Stimulated activated CD8-positive, alpha-beta memory T cell treated with anti-CD3 and anti-CD28 coated beads, Interleukin-12 subunit alpha, Interleukin-12 subunit beta, amount 100 ng/mL, for 24 hours (primary cell): Measurements from ENCODE around the gene ACR.

ENCODE experiments used
- DNase-seq: peaks from one replicate; pipeline ENCODE4 v3.0.0-alpha.2; 2020; ENCODE audit errors: extremely low read depth

ACR gene

DNA sequence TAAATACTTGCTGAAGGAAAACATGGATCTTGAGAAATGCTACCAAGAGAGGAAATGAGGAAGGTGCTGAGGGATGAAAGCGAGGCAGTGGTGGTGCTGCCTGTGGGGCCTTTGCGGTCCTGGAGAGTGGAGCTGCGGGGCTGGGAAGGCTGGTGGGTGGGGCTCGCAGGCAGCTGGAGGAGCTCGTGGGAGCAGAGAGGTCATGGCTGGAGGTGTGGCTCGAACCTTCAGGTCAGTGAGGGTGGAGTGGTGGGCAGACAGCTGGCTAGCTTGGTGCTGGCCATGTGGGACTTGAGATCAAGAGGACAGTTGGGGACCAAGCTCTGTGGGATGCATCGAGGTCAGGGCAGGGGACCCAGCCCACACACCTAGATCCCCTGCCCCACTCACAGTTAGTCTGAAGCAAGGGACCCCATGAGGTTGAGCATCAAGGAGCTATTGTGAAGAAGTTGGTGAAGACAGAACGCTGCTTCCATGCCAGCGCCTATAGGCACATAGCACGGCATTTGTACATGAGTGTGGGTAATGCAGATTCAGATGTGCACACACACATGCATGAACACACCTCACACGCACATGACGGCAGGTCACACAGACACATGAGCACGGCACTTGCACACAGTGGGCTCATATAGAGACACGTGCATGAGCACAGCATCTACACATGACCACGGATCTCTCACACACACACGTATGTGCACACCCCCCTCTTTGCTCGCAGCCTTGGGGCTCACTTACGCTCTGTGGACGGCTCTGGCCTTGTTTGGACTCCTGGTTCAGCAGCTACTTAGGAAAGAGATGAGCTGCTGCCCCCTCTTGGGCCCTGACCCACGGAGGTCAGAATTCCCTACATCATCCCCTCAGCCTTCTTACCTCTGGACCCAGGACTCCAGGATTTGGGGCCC, 34.9 kb upstream of the ACR start:
- no peak for DNase-seq

DNA sequence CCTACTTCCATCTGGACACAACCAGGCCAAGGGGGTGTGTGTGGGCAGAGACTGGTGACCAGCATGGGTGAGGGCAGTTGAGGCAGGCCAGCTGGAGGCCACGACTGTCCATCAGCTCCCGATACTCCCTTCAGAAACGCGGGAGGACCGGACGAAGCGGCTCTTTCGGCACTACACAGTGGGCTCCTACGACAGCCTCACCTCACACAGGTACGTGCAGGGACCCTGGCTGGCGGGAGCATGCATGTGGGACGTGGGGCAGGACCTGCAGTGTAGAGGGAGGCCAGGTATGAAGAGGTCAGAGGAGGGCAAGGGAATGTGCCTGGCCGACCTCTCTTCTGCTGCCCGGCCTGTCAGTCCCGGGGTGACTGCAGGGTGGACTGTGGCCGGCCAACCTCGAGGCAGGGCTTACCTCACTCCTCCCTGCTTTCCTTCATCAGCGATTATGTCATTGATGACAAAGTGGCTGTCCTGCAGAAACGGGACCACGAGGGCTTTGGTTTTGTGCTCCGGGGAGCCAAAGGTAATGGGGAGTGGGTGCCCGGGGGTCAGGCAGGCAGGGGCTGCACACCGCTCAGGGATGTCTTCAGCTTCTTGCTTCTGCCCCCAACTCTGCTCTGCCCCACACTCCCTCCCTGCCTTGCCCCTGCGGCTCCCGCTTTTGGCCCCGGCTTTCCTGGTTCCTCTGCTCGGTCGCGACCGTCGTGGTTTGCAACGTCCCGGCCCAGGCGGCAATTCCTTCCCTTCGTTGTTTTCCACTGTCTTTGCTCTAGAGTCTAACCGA, 34.1 kb upstream of the ACR start:
- DNase-seq: no peak

DNA sequence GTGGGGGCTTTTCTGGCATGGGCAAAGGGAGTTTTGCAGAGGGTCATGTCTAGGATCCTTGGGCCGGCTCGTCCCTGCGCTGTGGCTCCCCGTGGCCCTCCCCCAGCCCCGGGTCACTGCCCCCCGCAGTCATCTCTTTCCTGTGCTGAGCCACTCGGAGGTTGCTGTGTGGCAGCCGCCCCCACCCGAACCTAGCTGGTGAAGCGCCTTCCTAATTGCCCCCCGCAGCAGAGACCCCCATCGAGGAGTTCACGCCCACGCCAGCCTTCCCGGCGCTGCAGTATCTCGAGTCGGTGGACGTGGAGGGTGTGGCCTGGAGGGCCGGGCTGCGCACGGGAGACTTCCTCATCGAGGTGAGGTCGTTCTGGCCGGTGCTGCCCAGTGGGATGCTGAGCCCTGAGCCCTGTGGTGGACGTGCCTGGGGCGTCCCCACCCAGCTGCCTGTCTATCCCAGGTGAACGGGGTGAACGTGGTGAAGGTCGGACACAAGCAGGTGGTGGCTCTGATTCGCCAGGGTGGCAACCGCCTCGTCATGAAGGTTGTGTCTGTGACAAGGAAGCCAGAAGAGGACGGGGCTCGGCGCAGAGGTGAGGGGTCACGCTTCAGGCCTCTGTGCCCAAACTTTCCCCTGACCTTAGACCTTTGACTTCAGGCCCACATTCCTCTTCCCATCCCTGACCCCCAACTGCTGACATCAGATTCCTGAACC, 33.3 kb upstream of the ACR start:
- no peak for DNase-seq

DNA sequence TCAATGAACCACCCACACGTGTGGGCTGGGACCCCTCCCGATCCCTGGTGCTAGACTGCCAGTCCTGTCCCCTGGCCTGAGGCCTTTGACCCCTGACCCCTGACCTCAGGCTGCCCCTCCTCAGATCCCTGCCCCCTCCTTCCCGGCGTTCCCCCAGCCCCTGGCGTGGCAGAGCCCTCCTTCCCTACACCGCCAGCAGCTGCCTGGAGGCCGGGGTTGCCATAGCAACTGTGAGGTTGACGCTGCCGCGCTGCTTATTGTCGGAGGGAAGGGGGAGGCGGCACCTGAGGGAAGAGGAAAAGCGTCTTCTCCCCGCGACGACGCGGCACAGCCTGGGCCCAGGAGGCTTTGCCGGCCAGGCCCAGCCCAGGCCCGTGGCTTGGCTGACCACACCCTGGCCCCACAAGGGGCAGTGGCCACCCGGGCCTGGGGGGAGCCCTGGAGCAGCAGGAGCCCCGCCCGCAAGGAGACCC, 32.7 kb upstream of the ACR start:
- no peak for DNase-seq

DNA sequence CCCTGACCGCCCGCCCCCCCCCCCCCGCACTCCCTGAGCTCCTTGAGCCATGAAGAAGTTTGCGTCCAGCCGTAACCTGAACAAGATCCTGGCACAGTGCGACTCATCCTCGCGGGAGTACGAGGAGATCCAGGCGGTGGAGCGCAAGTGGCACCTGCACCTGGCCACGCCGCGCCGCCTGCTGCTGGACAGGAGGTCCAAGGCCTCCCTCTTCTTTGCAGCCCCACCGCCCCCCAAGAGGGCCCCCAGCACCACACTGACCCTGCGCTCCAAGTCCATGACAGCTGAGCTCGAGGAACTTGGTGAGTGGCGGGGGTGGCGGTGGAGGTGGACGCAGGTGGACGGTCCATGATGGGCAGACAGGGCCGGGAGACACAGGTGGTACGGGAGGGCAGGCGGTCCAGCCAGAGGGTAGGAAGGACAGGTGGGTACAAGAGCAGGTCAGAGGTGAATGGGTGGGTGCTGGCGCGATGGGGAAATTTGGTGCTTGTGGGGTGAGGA, 32.1 kb upstream of the ACR start:
- DNase-seq: no peak

DNA sequence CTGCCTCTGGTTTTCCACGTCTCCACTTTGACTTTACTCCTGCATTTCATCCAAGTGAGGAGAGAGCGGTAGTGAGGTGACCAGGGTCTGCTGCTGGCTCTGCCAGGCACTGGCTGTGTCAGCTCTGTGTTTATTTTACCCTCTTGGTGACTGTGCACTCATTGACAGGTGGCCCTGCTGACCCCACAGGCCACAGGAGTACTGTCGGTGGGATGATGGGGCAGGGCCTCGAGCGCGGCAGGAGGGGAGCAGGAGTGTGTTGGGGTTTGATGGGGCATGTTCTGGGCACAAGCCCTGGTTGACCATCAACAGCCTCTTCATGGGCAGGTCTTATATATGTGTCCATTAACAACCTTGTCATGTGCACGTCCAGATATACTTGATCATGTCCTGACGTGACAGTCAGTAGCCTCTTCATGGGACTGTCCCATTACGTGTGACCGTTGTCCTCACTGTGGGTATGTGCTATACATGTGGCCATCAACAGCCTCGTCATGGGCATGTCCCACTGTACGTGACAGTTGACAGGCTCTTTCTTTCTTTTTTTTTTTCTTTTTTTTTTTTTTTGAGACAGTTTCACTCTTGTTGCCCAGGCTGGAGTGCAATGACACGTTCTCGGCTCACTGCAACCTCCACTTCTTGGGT, 31.4 kb upstream of the ACR start:
- no peak for DNase-seq

DNA sequence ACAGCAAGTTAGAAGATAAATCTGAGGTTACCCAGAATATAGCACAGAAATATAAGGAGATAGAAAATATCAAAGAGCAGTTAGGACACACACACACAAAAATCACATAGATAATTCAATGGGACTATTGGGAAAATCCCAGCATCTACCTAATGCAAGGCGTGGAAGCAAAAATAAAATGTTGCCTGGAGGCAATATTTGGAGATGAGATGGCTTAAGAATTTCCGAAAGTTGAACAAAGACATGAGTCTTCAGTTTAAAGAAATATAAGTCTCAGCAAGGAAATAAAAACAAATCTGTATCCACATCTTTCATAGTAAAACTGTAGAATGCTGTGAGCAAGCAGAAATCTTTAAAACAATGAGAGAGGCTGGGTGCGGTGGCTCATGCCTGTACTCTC, 29.5 kb upstream of the ACR start:
- no peak for DNase-seq

DNA sequence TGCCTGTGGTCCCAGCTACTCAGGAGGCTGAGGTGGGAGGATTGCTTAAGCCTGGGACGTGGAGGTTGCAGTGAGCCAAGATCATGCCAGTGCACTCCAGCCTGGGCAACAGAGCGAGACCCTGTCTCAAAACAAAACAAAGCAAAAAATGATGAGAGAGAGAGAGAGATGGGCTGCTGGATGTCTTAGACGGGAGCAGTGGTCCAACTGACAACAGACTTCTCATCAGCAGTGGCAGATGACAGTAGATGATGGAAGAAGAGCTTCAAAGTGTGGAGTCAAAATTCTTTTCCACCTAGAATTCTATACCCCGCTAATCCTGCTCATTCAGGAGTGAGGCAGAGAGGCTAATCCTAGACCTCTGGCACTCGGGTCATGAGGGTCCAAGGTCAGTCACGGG, 29.0 kb upstream of the ACR start:
- DNase-seq: no peak

DNA sequence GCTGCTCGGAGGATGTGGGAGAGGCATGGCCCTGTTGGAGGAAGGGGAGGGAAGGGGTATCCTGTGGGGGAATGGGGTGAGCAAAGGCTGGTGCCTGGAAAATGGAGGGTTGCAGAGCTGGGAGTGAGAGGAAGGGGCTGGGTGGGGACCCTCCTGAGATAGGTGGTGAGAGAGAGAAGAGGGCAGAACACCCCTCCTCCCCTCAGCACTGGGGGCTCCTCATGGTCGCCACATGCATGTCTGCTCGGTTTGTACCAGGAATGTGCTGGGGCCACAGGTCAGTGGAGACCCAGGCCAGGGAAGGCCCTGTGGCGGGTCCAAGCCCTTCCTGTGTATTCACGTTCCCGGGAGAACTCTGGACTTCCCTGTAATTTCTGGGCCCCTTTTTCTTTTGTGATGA, 27.8 kb upstream of the ACR start:
- no peak for DNase-seq

DNA sequence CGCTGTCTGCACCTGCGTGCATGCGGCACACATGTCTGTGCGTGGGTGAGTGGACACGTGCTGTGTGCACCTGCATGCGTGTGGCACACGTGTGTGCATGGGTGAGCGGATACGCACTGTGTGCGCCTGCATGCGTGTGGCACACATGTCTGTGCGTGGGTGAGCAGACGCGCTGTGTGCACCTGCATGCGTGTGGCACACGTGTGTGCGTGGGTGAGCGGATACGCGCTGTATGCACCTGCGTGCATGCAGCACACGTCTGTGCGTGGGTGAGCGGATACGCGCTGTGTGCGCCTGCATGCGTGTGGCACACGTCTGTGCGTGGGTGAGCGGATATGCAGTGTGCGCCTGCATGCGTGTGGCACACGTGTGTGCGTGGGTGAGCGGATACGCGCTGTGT, 27.1 kb upstream of the ACR start:
- DNase-seq: no peak

DNA sequence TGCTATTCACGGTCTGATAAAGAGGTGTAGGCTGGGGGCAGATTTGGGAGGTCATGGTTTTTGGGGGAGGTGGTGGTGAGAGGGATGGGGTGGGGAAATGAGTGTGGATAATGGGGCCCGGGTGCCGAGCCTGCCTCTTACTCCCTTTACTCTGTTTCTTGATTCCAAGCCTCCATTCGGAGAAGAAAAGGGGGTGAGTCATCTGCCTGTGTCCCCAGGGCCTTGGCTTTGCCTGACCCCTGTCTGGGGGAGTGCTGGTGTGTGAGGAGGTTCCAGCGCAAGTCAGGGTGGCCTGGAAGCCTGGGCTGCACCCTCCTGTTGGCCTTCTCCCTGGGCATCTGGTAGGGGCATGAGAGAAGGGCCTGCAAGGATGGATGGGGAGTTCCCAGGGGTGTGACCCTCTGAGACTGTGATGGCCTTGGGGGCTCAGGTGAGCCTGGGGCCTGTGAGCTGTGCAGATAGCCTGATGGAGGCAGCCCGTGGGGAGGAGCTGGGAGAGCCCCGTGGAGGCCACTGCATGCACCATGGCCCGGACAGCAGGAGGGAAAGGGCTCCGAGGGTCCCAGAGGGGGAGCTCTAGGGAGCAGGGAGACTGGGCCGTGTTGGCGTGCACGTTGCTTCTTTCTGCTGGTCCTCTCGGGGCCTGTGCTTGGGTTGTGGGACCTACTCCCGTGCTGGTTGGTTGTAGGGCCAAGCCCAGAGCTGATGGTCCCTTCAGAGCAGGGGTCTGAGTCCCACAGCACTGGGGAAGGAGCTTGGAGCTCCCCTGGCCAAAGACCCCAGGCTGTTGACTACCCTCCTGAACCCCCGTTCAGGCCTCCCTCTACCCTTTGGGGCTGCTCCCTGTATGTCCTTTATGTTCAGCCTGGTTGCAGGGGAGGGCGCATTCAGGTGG, 26.3 kb upstream of the ACR start:
- no peak for DNase-seq

DNA sequence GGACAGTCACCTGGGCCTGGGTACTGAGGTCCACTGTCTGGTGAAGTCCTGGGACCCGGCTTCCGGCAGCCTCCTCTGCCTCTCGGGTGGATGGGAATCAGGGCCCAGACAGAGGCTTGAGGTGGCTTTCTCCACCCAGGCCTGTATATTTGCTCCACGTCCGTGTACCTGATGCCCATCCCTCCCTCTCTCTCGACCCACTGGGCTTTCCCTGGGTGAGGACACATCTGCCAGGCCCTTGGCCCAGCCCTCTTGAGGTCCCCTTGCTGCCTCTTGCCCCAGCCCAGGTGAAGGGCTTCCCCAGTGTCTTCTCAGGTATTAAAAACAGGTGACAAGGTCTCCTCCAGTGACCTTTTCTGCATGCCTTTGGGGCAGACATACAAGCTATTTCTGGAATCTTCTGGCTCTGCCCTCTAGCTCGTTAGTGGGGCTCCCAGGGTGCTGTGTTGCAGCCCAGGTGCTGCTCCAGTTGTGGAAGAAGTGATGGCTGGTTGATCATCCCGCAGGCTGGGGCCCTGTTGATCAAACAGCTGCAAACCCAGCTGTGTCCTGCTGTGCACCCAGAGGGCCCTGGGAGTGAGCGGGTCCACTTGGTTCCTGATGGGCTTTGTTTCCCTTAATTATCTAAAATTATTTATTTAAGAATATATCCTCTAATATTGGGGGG, 25.5 kb upstream of the ACR start:
- no peak for DNase-seq

DNA sequence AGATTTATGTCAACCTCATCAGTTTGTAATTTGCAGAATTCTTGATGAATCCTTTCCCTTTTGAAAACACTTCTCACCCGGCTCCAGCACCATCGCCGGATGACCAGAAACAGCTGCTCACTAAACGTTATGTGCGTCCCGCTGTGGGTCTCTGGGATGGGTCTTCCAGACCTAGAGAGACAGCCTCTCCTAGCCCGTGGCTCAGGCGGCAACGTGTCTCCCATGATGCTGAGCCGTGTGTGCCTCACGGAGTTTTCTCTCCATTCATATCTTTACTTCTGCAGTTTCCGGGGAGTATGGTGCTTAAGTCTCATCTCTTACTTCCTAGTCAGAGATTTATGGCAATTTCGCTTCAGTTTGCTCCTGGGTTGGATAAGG, 25.0 kb upstream of the ACR start:
- no peak for DNase-seq

DNA sequence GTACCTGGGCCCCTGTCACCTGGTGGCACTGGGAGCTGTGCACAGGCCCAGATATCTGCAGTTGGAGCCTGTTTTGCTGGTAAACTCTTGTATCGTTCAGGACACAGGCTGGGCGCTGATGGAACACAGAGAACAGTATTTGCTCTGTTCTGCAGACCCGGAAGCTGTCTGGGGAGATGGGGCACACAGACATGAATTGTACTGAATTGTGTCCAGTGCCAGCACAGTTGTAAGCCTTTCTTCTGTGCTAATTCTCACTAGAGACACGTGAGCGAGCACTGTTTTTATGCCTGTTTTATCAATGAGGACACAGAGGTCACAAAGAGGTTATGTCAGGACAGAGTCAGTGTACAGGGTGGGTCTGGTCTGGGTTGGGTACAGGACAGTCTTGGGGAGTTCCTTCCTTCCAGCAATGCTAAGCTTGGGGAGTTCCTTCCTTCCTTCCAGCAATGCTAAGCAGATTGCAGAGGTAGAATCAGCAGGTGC, 24.4 kb upstream of the ACR start:
- DNase-seq: no peak

DNA sequence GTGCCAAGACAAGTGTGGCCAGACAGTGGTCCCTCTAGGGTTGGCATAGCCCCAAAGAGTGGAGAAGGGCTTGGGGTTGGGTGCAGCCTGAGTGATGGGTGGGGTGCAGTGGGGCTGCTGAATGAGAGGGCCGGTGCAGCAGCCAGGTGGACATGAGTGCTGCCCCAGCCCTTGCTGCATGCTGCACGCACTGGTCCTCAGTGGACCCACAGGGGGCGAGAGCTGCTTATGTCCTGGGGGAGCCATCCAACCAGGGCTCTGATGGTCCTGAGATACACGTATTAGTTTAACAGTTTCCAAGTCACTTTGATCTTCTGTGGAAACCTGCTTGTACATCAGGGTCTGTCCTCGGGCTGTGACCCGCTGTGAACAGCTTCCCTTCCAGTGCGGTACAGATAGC, 23.9 kb upstream of the ACR start:
- DNase-seq: no peak

DNA sequence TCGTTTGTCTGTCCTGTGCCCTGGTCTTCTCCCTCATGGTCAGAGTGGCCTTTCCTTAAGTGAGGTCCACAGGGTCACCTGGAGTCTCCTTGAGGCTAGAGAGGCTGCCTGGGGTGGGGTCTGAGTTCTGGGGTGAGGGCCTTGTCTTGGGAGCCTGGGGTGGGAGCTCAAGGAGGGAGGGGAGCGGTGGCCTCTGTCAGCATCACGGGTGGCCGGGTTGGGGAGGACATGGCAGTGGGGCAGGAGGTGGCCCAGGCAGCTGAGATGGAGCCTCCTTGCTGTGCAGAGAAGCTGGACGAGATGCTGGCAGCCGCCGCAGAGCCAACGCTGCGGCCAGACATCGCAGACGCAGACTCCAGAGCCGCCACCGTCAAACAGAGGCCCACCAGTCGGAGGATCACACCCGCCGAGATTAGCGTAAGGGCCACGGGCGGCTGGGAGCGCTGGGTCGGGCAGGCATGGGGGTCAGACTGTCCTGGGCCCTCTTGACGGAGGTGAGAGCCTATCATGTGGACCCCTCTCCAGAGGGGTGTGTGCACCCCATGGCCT, 23.3 kb upstream of the ACR start:
- DNase-seq: no peak

DNA sequence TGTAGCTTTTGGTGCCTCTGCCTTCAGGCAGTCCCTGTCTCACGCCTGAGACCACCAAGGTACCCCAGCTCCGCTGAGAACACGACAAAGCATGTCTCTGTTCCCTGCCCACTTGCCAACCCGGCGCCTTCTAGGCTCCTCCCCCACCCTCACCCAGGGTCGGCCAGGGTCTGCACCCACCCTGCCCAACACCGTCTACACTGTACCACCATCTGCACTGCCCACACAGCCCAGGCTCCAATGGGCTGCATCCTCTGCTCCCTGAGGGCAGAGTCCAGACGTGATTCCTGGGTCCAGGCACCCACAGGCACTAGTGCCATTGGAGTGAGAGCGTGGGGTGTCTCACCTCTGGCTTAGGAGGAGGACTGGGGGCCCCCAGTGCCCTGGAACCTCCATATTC, 22.8 kb upstream of the ACR start:
- DNase-seq: no peak

DNA sequence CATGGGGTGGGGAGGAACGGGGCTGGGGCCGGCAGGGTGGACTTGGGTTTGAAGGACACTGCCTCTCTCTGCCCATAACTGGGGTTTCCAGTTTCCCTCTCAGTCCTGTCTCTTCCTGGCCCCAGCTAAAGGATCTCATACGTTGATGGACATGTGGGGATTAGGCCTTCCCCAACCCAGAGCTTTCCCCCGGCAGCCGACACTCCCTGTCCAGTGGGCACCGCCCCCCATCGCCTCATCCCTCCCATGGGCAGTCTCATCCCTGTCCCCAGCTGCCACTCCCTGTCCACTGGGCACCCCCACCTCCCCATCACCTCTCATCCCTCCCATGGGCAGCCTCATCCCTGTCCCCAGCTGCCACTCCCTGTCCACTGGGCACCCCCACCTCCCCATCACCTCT, 22.2 kb upstream of the ACR start:
- no peak for DNase-seq

DNA sequence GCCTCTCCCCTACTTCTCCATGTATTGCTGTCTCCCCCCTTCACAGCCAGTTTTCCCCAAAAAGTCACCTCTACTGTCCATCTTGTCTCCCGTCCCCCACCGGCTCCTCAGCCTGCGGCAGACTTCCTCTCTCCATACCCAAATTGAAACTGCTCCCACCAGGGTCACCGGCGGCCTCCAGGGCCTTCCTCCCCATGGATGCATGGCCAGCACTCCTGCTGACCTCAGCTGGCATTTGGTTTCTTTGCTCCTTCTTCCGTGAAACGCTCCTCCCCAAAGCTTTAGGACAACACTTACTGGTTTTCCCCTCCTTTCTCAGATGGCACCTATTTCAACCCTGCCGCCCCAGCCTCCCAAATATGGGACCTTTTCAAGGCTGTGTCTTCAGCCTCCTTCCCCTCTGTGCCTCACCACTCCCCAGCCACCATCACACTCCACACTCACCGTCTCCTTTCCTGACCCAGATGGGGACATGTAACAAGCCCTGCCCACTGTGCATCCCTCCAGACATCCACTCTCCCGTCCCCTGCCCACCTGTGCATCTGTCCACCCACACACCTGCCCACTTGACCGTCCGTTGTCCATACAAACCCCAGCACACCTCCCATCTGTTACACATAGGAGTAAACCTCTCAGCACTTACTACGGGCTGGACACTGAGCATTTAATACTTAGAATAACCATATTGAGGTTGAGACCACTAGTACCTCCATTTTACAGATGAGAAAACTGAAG, 21.5 kb upstream of the ACR start:
- no peak for DNase-seq
